H9 (cell line): ENCODE data around the gene APRT. TPM values are rescaled to one million over a fixed set of nuclear protein-coding genes. Genes with fewer than 3 reads are reported as not detected.

Source experiments
- DNase-seq: peaks from one replicate; pipeline ENCODE4 v3.0.0-alpha.2; 2017
- H2AFZ ChIP-seq: one replicate; pipeline ENCODE4 v1.6.1; 2013; ENCODE audit warnings: mild to moderate bottlenecking, low read length, control low read depth, moderate library complexity
- H2AK5ac ChIP-seq: 2 replicates; pipeline ENCODE4 v1.6.1; 2013; ENCODE audit warnings: low read length, control low read depth, mixed read lengths; ENCODE audit not compliant: insufficient read length
- H2BK120ac ChIP-seq: one replicate; pipeline ENCODE4 v1.6.1; 2013; ENCODE audit warnings: low read depth, mild to moderate bottlenecking, low read length, control low read depth, inconsistent platforms; ENCODE audit not compliant: poor library complexity, severe bottlenecking
- H2BK12ac ChIP-seq: 2 replicates; pipeline ENCODE4 v1.6.1; 2013; ENCODE audit warnings: low read length, control low read depth, mixed read lengths, low read depth; ENCODE audit not compliant: insufficient read length
- H2BK15ac ChIP-seq: 2 replicates; pipeline ENCODE4 v1.6.1; 2013; ENCODE audit warnings: low read depth, low read length, control low read depth
- H2BK20ac ChIP-seq: one replicate; pipeline ENCODE4 v1.6.1; 2013; ENCODE audit warnings: low read depth, mild to moderate bottlenecking, low read length, control low read depth, inconsistent platforms; ENCODE audit not compliant: poor library complexity, severe bottlenecking
- H2BK5ac ChIP-seq: 2 replicates; pipeline ENCODE4 v1.6.1; 2013; ENCODE audit warnings: low read length, control low read depth, mixed read lengths; ENCODE audit not compliant: insufficient read length
- H3K14ac ChIP-seq: 2 replicates; pipeline ENCODE4 v1.6.1; 2013; ENCODE audit warnings: low read length, control low read depth; ENCODE audit not compliant: insufficient read depth
- H3K18ac ChIP-seq: 2 replicates; pipeline ENCODE4 v1.6.1; 2013; ENCODE audit warnings: low read depth, mild to moderate bottlenecking, mixed read lengths, low read length, control low read depth; ENCODE audit not compliant: insufficient read length
- H3K23ac ChIP-seq: 2 replicates; pipeline ENCODE4 v1.6.1; 2013; ENCODE audit warnings: low read length, control low read depth, mixed read lengths, low read depth; ENCODE audit not compliant: insufficient read length
- H3K23me2 ChIP-seq: 2 replicates; pipeline ENCODE4 v1.6.1; 2013; ENCODE audit warnings: low read depth, mild to moderate bottlenecking, mixed read lengths, low read length, control low read depth; ENCODE audit not compliant: insufficient read length, poor library complexity, severe bottlenecking
- H3K27ac ChIP-seq: 2 replicates; pipeline ENCODE4 v1.5.1; 2013; ENCODE audit warnings: low read length, control low read depth, mixed read lengths, low read depth; ENCODE audit not compliant: insufficient read length
- H3K27me3 ChIP-seq: 2 replicates; pipeline ENCODE4 v1.6.1; 2013; ENCODE audit warnings: low read length, control low read depth, inconsistent platforms; ENCODE audit not compliant: insufficient read depth
- H3K4ac ChIP-seq: 2 replicates; pipeline ENCODE4 v1.6.1; 2013; ENCODE audit warnings: low read depth, mild to moderate bottlenecking, control low read depth, inconsistent platforms, low read length, moderate library complexity
- H3K4me1 ChIP-seq: 2 replicates; pipeline ENCODE4 v1.6.1; 2013; ENCODE audit warnings: low read length, control low read depth, inconsistent platforms; ENCODE audit not compliant: insufficient read depth
- H3K4me2 ChIP-seq: 2 replicates; pipeline ENCODE4 v1.6.1; 2013; ENCODE audit warnings: low read length, control low read depth, mixed read lengths; ENCODE audit not compliant: insufficient read length, insufficient read depth
- H3K56ac ChIP-seq: 2 replicates; pipeline ENCODE4 v1.6.1; 2013; ENCODE audit warnings: low read depth, mild to moderate bottlenecking, mixed read lengths, low read length, control low read depth; ENCODE audit not compliant: insufficient read length
- H3K79me1 ChIP-seq: 2 replicates; pipeline ENCODE4 v1.6.1; 2013; ENCODE audit warnings: low read depth, mild to moderate bottlenecking, moderate library complexity, low read length, control low read depth, inconsistent platforms; ENCODE audit not compliant: insufficient read depth, poor library complexity, severe bottlenecking
- H3K79me2 ChIP-seq: 2 replicates; pipeline ENCODE4 v1.6.1; 2013; ENCODE audit warnings: low read length, control low read depth, inconsistent platforms; ENCODE audit not compliant: insufficient read depth
- H3K9ac ChIP-seq: 2 replicates; pipeline ENCODE4 v1.6.1; 2013; ENCODE audit warnings: low read length, control low read depth, mixed read lengths; ENCODE audit not compliant: insufficient read length; ENCODE audit errors: extremely low read depth
- H3K9me3 ChIP-seq: one replicate; pipeline ENCODE4 v1.6.1; 2013; ENCODE audit warnings: low read depth, low read length, inconsistent platforms; ENCODE audit not compliant: control insufficient read depth
- H3T11ph ChIP-seq: one replicate; pipeline ENCODE4 v1.6.1; 2013; ENCODE audit warnings: mild to moderate bottlenecking, low read length, control low read depth, inconsistent platforms
- H4K20me1 ChIP-seq: one replicate; pipeline ENCODE4 v1.6.1; 2013; ENCODE audit not compliant: control insufficient read depth, insufficient read length, insufficient read depth
- H4K5ac ChIP-seq: 2 replicates; pipeline ENCODE4 v1.6.1; 2013; ENCODE audit warnings: low read depth, mild to moderate bottlenecking, mixed read lengths, low read length, control low read depth; ENCODE audit not compliant: insufficient read length
- H4K8ac ChIP-seq: replicated peaks from 2 replicates; pipeline ENCODE4 v1.6.1; 2013; ENCODE audit warnings: low read length, control low read depth, mixed read lengths, low read depth; ENCODE audit not compliant: insufficient read length
- H4K91ac ChIP-seq: 2 replicates; pipeline ENCODE4 v1.6.1; 2013; ENCODE audit warnings: low read depth, mild to moderate bottlenecking, moderate library complexity, mixed read lengths, low read length, control low read depth; ENCODE audit not compliant: insufficient read length
- H3K27ac Mint-ChIP-seq, 3 experiments: 2 replicates in 2 of 3; 3 replicates in 1 of 3; pipeline ENCODE4 v1.8.0; 2020 to 2021; ENCODE audit warnings: mixed read lengths in 3 of 3, mild to moderate bottlenecking in 1 of 3, moderate library complexity in 1 of 3
- H3K27me3 Mint-ChIP-seq: 2 replicates; pipeline ENCODE4 v1.8.0; 2021; ENCODE audit warnings: low read depth, mild to moderate bottlenecking, moderate library complexity, mixed read lengths
- H3K36me3 Mint-ChIP-seq, 3 experiments: 2 replicates in 2 of 3; 3 replicates in 1 of 3; pipeline ENCODE4 v1.8.0; 2020 to 2021; ENCODE audit warnings: low read depth in 3 of 3, mixed read lengths in 3 of 3; ENCODE audit not compliant: insufficient read depth in 1 of 3
- H3K4me1 Mint-ChIP-seq, 2 experiments: 2 replicates each; pipeline ENCODE4 v1.8.0; 2020; ENCODE audit warnings: mixed read lengths in 2 of 2
- H3K4me3 Mint-ChIP-seq, 2 experiments: 2 replicates in 1 of 2; 3 replicates in 1 of 2; pipeline ENCODE4 v1.8.0; 2020 to 2021; ENCODE audit warnings: mild to moderate bottlenecking in 2 of 2, mixed read lengths in 2 of 2, moderate library complexity in 1 of 2
- H3K9me3 Mint-ChIP-seq, 2 experiments: 2 replicates in 1 of 2; 3 replicates in 1 of 2; pipeline ENCODE4 v1.8.0; 2020; ENCODE audit warnings: mild to moderate bottlenecking in 2 of 2, mixed read lengths in 2 of 2, moderate library complexity in 1 of 2
- WGBS: extraction: QIAGEN DNeasy Blood & Tissue Kit; methylation state at CpG from one replicate; pipeline ENCODE4 v1.1.7; 2013; ENCODE audit warnings: missing lambda C conversion rate, low lambda C conversion rate, mixed read lengths; ENCODE audit not compliant: insufficient read length; ENCODE audit errors: extremely low coverage; 5-methylcytosine and 5-hydroxymethylcytosine counted together
- total RNA-seq: library from RNA; stranded (reverse); gene quantifications from 2 replicates; pipeline ENCODE4 v1.2.1, GENCODE V29; 2021
- TF ChIP-seq, protein P1 (sequence below): fragments of 200-600 bp; sonication (generic); conservative IDR thresholded peaks from 3 replicates; pipeline ENCODE4 v1.8.0; 2021; ENCODE audit warnings: antibody characterized with exemption, mild to moderate bottlenecking

Gene APRT
- total RNA-seq, 1 experiment from 2014 or later = 246 TPM

DNA sequence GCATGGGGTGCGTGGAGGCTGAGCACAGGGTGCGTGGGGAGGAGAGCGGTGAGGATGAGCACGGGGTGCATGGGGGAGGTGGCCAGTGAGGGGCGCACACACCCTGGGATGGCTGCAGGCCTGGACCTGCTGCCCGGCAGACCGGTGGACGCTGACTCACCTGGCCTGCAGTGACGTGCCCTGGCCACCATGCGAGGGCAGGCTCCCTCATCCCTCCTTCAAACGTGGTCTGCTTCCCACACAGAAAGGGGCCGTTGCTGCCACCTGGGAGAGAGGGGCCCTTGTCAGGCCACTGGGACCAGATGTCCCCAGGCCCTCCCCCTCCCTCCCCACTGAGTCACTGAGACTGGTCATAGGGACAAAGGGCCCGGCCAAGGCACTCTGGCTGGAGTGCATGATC, 20.1 kb upstream of the APRT start:
- Histone ChIP-seq H3K9ac (no peak overlapping the region), H3K79me2 (no peaks in the 10 kb centered on the region), H2BK15ac (no peak overlapping the region), H2AK5ac (no peak overlapping the region), H3K79me1 (no peaks in the 10 kb centered on the region), H2AFZ (no peak overlapping the region), H3K56ac (no peak overlapping the region), H2BK120ac (no peak overlapping the region), H4K20me1 (no peaks in the 10 kb centered on the region), H4K5ac (no peak overlapping the region), H3K27me3 (no peaks in the 10 kb centered on the region), H3K9me3 (no peaks in the 10 kb centered on the region), H3K18ac (no peak overlapping the region), H3K4ac (no peak overlapping the region), H4K8ac (no peak overlapping the region), H2BK5ac (no peak overlapping the region), H3K23ac (no peak overlapping the region), H3K27ac (no peak overlapping the region), H2BK12ac (no peak overlapping the region), H4K91ac (no peak overlapping the region), H3K14ac (no peak overlapping the region), H3K23me2 (no peaks in the 10 kb centered on the region), H3K4me1 (no peaks in the 10 kb centered on the region), H3K4me2 (no peak overlapping the region), H3T11ph (no peak overlapping the region), H2BK20ac (no peak overlapping the region)
- Mint-ChIP-seq H3K27ac (no peak overlapping the region), H3K27me3 (no peaks in the 10 kb centered on the region), H3K4me3 (no peak overlapping the region), H3K9me3 (no peaks in the 10 kb centered on the region), H3K36me3 (peaks cover 0 to 6% (median 3%) of the 10 kb centered on the region in 3 experiments; a peak in 3 of 7 replicates), H3K4me1 (no peaks in the 10 kb centered on the region)
- no peak for DNase-seq
- TF ChIP-seq, protein P1, sequence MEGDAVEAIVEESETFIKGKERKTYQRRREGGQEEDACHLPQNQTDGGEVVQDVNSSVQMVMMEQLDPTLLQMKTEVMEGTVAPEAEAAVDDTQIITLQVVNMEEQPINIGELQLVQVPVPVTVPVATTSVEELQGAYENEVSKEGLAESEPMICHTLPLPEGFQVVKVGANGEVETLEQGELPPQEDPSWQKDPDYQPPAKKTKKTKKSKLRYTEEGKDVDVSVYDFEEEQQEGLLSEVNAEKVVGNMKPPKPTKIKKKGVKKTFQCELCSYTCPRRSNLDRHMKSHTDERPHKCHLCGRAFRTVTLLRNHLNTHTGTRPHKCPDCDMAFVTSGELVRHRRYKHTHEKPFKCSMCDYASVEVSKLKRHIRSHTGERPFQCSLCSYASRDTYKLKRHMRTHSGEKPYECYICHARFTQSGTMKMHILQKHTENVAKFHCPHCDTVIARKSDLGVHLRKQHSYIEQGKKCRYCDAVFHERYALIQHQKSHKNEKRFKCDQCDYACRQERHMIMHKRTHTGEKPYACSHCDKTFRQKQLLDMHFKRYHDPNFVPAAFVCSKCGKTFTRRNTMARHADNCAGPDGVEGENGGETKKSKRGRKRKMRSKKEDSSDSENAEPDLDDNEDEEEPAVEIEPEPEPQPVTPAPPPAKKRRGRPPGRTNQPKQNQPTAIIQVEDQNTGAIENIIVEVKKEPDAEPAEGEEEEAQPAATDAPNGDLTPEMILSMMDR = no peak; the same call in 2 of the 3 replicates
- no CpG with 5 or more reads among the region's 13 CpGs for WGBS
